WTC11 (cell line): ENCODE results near the gene ZFPM1.

Experiments used
- JUN ChIP-seq: sonication (generic); formaldehyde crosslinking; IDR thresholded peaks from 2 replicates; pipeline ENCODE4 v1.8.0; 2023; ENCODE audit warnings: mild to moderate bottlenecking, missing genetic modification reagents
- NFE2L1 ChIP-seq: sonication (generic); formaldehyde crosslinking; IDR thresholded peaks from 2 replicates; pipeline ENCODE4 v1.8.1; 2023; ENCODE audit warnings: missing genetic modification reagents
- NR3C1 ChIP-seq: sonication (generic); formaldehyde crosslinking; conservative IDR thresholded peaks from 2 replicates; pipeline ENCODE4 v1.8.1; 2023; ENCODE audit warnings: low read depth, mild to moderate bottlenecking, missing genetic modification reagents
- RELA ChIP-seq: sonication (generic); formaldehyde crosslinking; IDR thresholded peaks from 2 replicates; pipeline ENCODE4 v1.8.1; 2022; ENCODE audit warnings: missing genetic modification reagents, mild to moderate bottlenecking, borderline replicate concordance
- TEAD4 ChIP-seq: sonication (generic); formaldehyde crosslinking; IDR thresholded peaks from 2 replicates; pipeline ENCODE4 v1.8.0; 2022; ENCODE audit warnings: mild to moderate bottlenecking, missing genetic modification reagents
- ZNF232 ChIP-seq: sonication (generic); formaldehyde crosslinking; IDR thresholded peaks from 2 replicates; pipeline ENCODE4 v1.8.0; 2022; ENCODE audit warnings: mild to moderate bottlenecking, missing genetic modification reagents
- ZNF416 ChIP-seq: fragments of 250-450 bp; sonication (Bioruptor Pico); IDR thresholded peaks from 2 replicates; pipeline ENCODE4 v1.9.0; 2021; ENCODE audit warnings: mild to moderate bottlenecking, inconsistent platforms
- TF ChIP-seq, protein P1 (sequence below): fragments of 200-600 bp; IDR thresholded peaks from 2 replicates; pipeline ENCODE4 v1.8.0; 2022; ENCODE audit warnings: antibody characterized with exemption
- TF ChIP-seq, protein P2 (sequence below): sonication (generic); formaldehyde crosslinking; IDR thresholded peaks from 2 replicates; pipeline ENCODE4 v1.8.1; 2023; ENCODE audit warnings: mild to moderate bottlenecking, missing genetic modification reagents, moderate library complexity

DNA sequence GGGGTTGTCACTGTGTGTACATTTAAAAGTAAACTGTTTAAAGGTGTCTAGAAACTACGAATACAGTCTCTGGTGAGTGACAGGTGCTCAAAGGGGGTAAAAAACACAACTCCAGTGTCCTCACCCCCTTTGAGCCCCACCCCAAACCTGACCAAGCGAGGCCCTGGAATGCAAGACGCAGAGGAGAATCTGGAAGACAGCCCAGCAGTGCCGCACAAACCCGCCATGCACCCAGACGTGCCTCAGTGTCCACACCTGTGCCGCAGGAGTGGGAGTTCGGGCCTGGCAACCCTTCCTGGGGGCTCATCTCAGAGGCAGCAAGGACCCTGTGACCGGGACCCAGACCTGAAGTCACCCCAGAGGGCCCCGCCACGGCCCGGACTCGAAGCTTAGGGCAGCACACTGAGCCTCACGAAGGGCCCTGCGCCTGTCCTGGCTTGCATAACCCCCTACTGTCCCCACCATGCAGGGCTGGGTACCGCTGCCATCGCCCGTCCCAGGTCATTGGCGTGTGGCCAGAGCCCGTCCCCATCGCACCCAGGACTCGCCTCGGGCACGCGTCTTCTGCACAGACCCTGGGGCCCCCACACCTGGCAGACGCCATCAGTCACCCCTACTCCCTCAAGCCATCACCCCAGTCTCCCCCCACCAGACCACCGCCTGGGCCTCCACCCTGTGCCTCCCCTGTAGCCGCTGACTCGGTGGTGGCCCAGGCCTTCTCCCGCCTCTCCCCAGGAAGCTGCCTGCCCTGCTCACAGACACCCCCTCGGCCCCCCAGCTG is 84.1 kb downstream of the ZFPM1 start:
- TF ChIP-seq, protein P1, sequence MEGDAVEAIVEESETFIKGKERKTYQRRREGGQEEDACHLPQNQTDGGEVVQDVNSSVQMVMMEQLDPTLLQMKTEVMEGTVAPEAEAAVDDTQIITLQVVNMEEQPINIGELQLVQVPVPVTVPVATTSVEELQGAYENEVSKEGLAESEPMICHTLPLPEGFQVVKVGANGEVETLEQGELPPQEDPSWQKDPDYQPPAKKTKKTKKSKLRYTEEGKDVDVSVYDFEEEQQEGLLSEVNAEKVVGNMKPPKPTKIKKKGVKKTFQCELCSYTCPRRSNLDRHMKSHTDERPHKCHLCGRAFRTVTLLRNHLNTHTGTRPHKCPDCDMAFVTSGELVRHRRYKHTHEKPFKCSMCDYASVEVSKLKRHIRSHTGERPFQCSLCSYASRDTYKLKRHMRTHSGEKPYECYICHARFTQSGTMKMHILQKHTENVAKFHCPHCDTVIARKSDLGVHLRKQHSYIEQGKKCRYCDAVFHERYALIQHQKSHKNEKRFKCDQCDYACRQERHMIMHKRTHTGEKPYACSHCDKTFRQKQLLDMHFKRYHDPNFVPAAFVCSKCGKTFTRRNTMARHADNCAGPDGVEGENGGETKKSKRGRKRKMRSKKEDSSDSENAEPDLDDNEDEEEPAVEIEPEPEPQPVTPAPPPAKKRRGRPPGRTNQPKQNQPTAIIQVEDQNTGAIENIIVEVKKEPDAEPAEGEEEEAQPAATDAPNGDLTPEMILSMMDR, result no peak
- TF ChIP-seq, protein P2, sequence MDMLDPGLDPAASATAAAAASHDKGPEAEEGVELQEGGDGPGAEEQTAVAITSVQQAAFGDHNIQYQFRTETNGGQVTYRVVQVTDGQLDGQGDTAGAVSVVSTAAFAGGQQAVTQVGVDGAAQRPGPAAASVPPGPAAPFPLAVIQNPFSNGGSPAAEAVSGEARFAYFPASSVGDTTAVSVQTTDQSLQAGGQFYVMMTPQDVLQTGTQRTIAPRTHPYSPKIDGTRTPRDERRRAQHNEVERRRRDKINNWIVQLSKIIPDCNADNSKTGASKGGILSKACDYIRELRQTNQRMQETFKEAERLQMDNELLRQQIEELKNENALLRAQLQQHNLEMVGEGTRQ (CRISPR knock-in tag), result no peak
- TF ChIP-seq NR3C1 (no peak), NFE2L1 (CRISPR knock-in tag) (no peak), ZNF232 (CRISPR knock-in tag) (no peak), ZNF416 (CRISPR knock-in tag) (no peak), JUN (CRISPR knock-in tag) (no peak), TEAD4 (CRISPR knock-in tag) (no peak), RELA (CRISPR knock-in tag) (no peak)
